ENCODE measurements around the gene ZDBF2. TPM values are rescaled to one million over a fixed set of nuclear protein-coding genes. Genes with fewer than 3 reads are reported as not detected.
"Not testable (repeated sequence)": the region's sequence is repeated elsewhere in the genome, so short reads cannot be mapped to it uniquely, and the experiment has no call there.

ZDBF2 gene
- polyA plus RNA-seq, 6 donors from 2014 or later, result 3.3 to 6.5 (median 3.7) TPM

- no peak for DNase-seq
- peaks cover 0 to 4% of the 10 kb centered on the region in 2 donors for H3K36me3 Mint-ChIP-seq
- peak overlapping the region in 1 of 6 donors; percentile 27 for H3K27ac Mint-ChIP-seq
- H3K9me3 Mint-ChIP-seq, result peaks cover 0 to 6% (median 2%) of the 10 kb centered on the region in 7 donors
- H3K4me1 Mint-ChIP-seq, result peaks cover 4 to 8% (median 7%) of the 10 kb centered on the region in 3 donors
- no peak overlapping the region for H3K4me3 Mint-ChIP-seq
- H3K27me3 Mint-ChIP-seq, result peaks cover 57 to 83% (median 66%) of the 10 kb centered on the region in 3 donors
- ATAC-seq (ENCODE audit: low read depth in 2 of 2), result no peak
Measured at GRCh38 chr2:206266130-206267125, 8.0 kb upstream of the ZDBF2 start.

- Mint-ChIP-seq H3K27me3 (peaks cover 54 to 80% (median 60%) of the 10 kb centered on the region in 3 donors), H3K4me1 (peaks cover 4 to 8% (median 7%) of the 10 kb centered on the region in 3 donors), H3K36me3 (peaks cover 0 to 4% of the 10 kb centered on the region in 2 donors), H3K27ac (no peak overlapping the region), H3K9me3 (peaks cover 0 to 6% (median 2%) of the 10 kb centered on the region in 7 donors), H3K4me3 (peak overlapping the region in 1 of 8 donors; percentile 18)
- ATAC-seq (ENCODE audit: low read depth in 2 of 2) (no peak), DNase-seq (no peak)
Measured at GRCh38 chr2:206267567-206267966, 6.9 kb upstream of the ZDBF2 start.

GRCh38 chr2:206271065-206271464 is 3.4 kb upstream of the ZDBF2 start:
- Mint-ChIP-seq H3K27ac (no peak overlapping the region), H3K4me3 (peak overlapping the region in 1 of 8 donors; percentile 13), H3K27me3 (peaks cover 44 to 68% (median 51%) of the 10 kb centered on the region in 3 donors), H3K9me3 (peaks cover 0 to 16% (median 0%) of the 10 kb centered on the region in 7 donors), H3K36me3 (no peaks in the 10 kb centered on the region), H3K4me1 (peaks cover 12 to 17% (median 15%) of the 10 kb centered on the region in 3 donors)
- no peak for ATAC-seq (ENCODE audit: low read depth in 2 of 2)
- DNase-seq, result no peak

GRCh38 chr2:206273905-206274304 is 558 bp upstream of the ZDBF2 start:
- DNase-seq (no peak), ATAC-seq (ENCODE audit: low read depth in 2 of 2) (no peak)
- H3K36me3 Mint-ChIP-seq, result no peaks in the 10 kb centered on the region
- H3K27me3 Mint-ChIP-seq, result peaks cover 22 to 51% (median 41%) of the 10 kb centered on the region in 3 donors
- peak overlapping the region in 5 of 6 donors; percentile 2 to 97 (median 93) for H3K27ac Mint-ChIP-seq
- H3K4me1 Mint-ChIP-seq, result peaks cover 12 to 18% (median 16%) of the 10 kb centered on the region in 3 donors
- H3K4me3 Mint-ChIP-seq, result peak overlapping the region; percentile 85 to 97 (median 90)
- H3K9me3 Mint-ChIP-seq, result peaks cover 0 to 16% (median 0%) of the 10 kb centered on the region in 7 donors

GRCh38 chr2:206275312-206276055 is 1.0 kb downstream of the ZDBF2 start:
- peak; percentile 24 for ATAC-seq (ENCODE audit: low read depth in 2 of 2)
- no peak for DNase-seq
- H3K4me1 Mint-ChIP-seq, result peaks cover 12 to 18% (median 16%) of the 10 kb centered on the region in 3 donors

GRCh38 chr2:206276169-206276942 is 1.9 kb downstream of the ZDBF2 start:
- DNase-seq, result no peak
- Mint-ChIP-seq H3K36me3 (no peaks in the 10 kb centered on the region), H3K9me3 (peaks cover 0 to 16% (median 0%) of the 10 kb centered on the region in 7 donors), H3K27me3 (peaks cover 15 to 39% (median 35%) of the 10 kb centered on the region in 3 donors), H3K4me1 (peaks cover 12 to 18% (median 16%) of the 10 kb centered on the region in 3 donors), H3K4me3 (peak overlapping the region in 7 of 8 donors; percentile 12 to 94 (median 89)), H3K27ac (peak overlapping the region in 3 of 6 donors; percentile 49 to 88 (median 51))
- no peak for ATAC-seq (ENCODE audit: low read depth in 2 of 2)

More at GRCh38 chr2:206275312-206276055, 1.0 kb downstream of the ZDBF2 start:
- peak overlapping the region; percentile 84 to 94 (median 90) for H3K4me3 Mint-ChIP-seq
- peak overlapping the region in 5 of 6 donors; percentile 64 to 88 (median 74) for H3K27ac Mint-ChIP-seq
- H3K27me3 Mint-ChIP-seq, result peaks cover 15 to 44% (median 43%) of the 10 kb centered on the region in 3 donors
- peaks cover 0 to 16% (median 0%) of the 10 kb centered on the region in 7 donors for H3K9me3 Mint-ChIP-seq
- no peaks in the 10 kb centered on the region for H3K36me3 Mint-ChIP-seq

- H3K27me3 Mint-ChIP-seq, result peaks cover 20 to 48% (median 35%) of the 10 kb centered on the region in 3 donors
- no peak for DNase-seq
Measured at GRCh38 chr2:206277503-206277902, 3.0 kb downstream of the ZDBF2 start.

GRCh38 chr2:206282746-206283145 is 8.3 kb downstream of the ZDBF2 start:
- H3K27ac Mint-ChIP-seq, result no peak overlapping the region
- H3K36me3 Mint-ChIP-seq, result peaks cover 23 to 33% of the 10 kb centered on the region in 2 donors
- no peak overlapping the region for H3K4me3 Mint-ChIP-seq
- ATAC-seq (ENCODE audit: low read depth in 2 of 2), result no peak
- H3K9me3 Mint-ChIP-seq, result peaks cover 3 to 19% (median 15%) of the 10 kb centered on the region in 7 donors
- peaks cover 0 to 5% (median 4%) of the 10 kb centered on the region in 3 donors for H3K4me1 Mint-ChIP-seq
- H3K27me3 Mint-ChIP-seq, result peaks cover 29 to 35% (median 30%) of the 10 kb centered on the region in 3 donors
- no peak for DNase-seq

More at GRCh38 chr2:206277503-206277902, 3.0 kb downstream of the ZDBF2 start:
- Mint-ChIP-seq H3K4me3 (no peak overlapping the region), H3K36me3 (peaks cover 6 to 7% of the 10 kb centered on the region in 2 donors), H3K27ac (peak overlapping the region in 1 of 6 donors; percentile 30), H3K4me1 (peaks cover 12 to 18% (median 16%) of the 10 kb centered on the region in 3 donors), H3K9me3 (peaks cover 0 to 15% (median 0%) of the 10 kb centered on the region in 7 donors)
- no peak for ATAC-seq (ENCODE audit: low read depth in 2 of 2)

- peaks cover 0 to 5% (median 4%) of the 10 kb centered on the region in 3 donors for H3K4me1 Mint-ChIP-seq
- H3K27ac Mint-ChIP-seq, result no peak overlapping the region
- peaks cover 27 to 52% of the 10 kb centered on the region in 2 donors for H3K36me3 Mint-ChIP-seq
- DNase-seq (no peak), ATAC-seq (ENCODE audit: low read depth in 2 of 2) (no peak)
- H3K4me3 Mint-ChIP-seq, result no peak overlapping the region
- H3K9me3 Mint-ChIP-seq, result peaks cover 3 to 33% (median 25%) of the 10 kb centered on the region in 7 donors
- peaks cover 19 to 40% (median 30%) of the 10 kb centered on the region in 3 donors for H3K27me3 Mint-ChIP-seq
Measured at GRCh38 chr2:206287197-206287596, 12.7 kb downstream of the ZDBF2 start.

- Mint-ChIP-seq H3K9me3 (peaks cover 3 to 33% (median 25%) of the 10 kb centered on the region in 7 donors), H3K27ac (no peak overlapping the region), H3K4me3 (no peak overlapping the region), H3K27me3 (peaks cover 14 to 28% (median 18%) of the 10 kb centered on the region in 3 donors), H3K36me3 (peaks cover 19 to 41% of the 10 kb centered on the region in 2 donors), H3K4me1 (peaks cover 0 to 5% (median 4%) of the 10 kb centered on the region in 3 donors)
- DNase-seq (no peak), ATAC-seq (ENCODE audit: low read depth in 2 of 2) (no peak)
Measured at GRCh38 chr2:206289391-206289790, 14.9 kb downstream of the ZDBF2 start.

GRCh38 chr2:206296128-206296527 is 21.7 kb downstream of the ZDBF2 start:
- Mint-ChIP-seq H3K27me3 (peaks cover 0 to 5% (median 0%) of the 10 kb centered on the region in 3 donors), H3K27ac (no peak overlapping the region), H3K36me3 (peaks cover 0 to 8% of the 10 kb centered on the region in 2 donors), H3K4me1 (no peaks in the 10 kb centered on the region), H3K4me3 (no peak overlapping the region), H3K9me3 (peaks cover 3 to 6% (median 4%) of the 10 kb centered on the region in 7 donors)
- no peak for DNase-seq
- no peak for ATAC-seq (ENCODE audit: low read depth in 2 of 2)

GRCh38 chr2:206299608-206300007 is 25.1 kb downstream of the ZDBF2 start:
- not testable (repeated sequence) for H3K4me3 Mint-ChIP-seq; H3K36me3 Mint-ChIP-seq; ATAC-seq (ENCODE audit: low read depth in 2 of 2)

More at GRCh38 chr2:206299608-206300007, 25.1 kb downstream of the ZDBF2 start:
- not testable (repeated sequence) for H3K9me3 Mint-ChIP-seq, H3K4me1 Mint-ChIP-seq, H3K27ac Mint-ChIP-seq, DNase-seq, H3K27me3 Mint-ChIP-seq

Data from naive B cell (primary cell).